Neuronal stem cell (in vitro differentiated cells): Measurements from ENCODE around the gene PRUNE2.

Experiments
- DNase-seq: peaks from one replicate; pipeline ENCODE4 v3.0.0-alpha.2; 2013; ENCODE audit warnings: low spot score
- H2AFZ ChIP-seq: one replicate; pipeline ENCODE4 v1.6.1; 2013; ENCODE audit warnings: mild to moderate bottlenecking, low read length, inconsistent platforms
- H2AK5ac ChIP-seq: 2 replicates; pipeline ENCODE4 v1.6.1; 2013; ENCODE audit warnings: low read depth, mild to moderate bottlenecking, inconsistent platforms, low read length, moderate library complexity, mixed read lengths
- H2BK120ac ChIP-seq: 2 replicates; pipeline ENCODE4 v1.6.1; 2013; ENCODE audit warnings: low read depth, mild to moderate bottlenecking, inconsistent platforms, low read length, moderate library complexity, mixed read lengths
- H2BK12ac ChIP-seq: one replicate; pipeline ENCODE4 v1.6.1; 2013; ENCODE audit warnings: low read length, inconsistent platforms
- H2BK15ac ChIP-seq: 2 replicates; pipeline ENCODE4 v1.6.1; 2013; ENCODE audit warnings: mild to moderate bottlenecking, low read length, inconsistent platforms, mixed read lengths
- H2BK5ac ChIP-seq: one replicate; pipeline ENCODE4 v1.6.1; 2013; ENCODE audit warnings: inconsistent platforms, mild to moderate bottlenecking, low read length, moderate library complexity
- H3K14ac ChIP-seq: one replicate; pipeline ENCODE4 v1.6.1; 2013; ENCODE audit warnings: low read length, inconsistent platforms
- H3K18ac ChIP-seq: 2 replicates; pipeline ENCODE4 v1.6.1; 2013; ENCODE audit warnings: low read length, inconsistent platforms
- H3K23ac ChIP-seq: 2 replicates; pipeline ENCODE4 v1.6.1; 2013; ENCODE audit warnings: low read depth, mild to moderate bottlenecking, mixed read lengths, low read length, inconsistent platforms; ENCODE audit not compliant: poor library complexity
- H3K27ac ChIP-seq: replicated peaks from 3 replicates; pipeline ENCODE4 v1.5.1; 2013; ENCODE audit warnings: low read length, inconsistent platforms
- H3K27me3 ChIP-seq, 3 experiments: 2 replicates each; pipeline ENCODE4 v1.6.1; 2013; ENCODE audit warnings: low read length in 3 of 3, mild to moderate bottlenecking in 2 of 3, inconsistent platforms in 1 of 3, low read depth in 1 of 3, mixed read lengths in 1 of 3, moderate library complexity in 1 of 3; ENCODE audit not compliant: control insufficient read depth in 3 of 3, insufficient read depth in 3 of 3
- H3K36me3 ChIP-seq, 2 donors: replicated peaks in 1 of 2; 2 replicates each; pipeline ENCODE4 v1.6.1; 2013; ENCODE audit warnings: low read length in 2 of 2; ENCODE audit not compliant: control insufficient read depth in 2 of 2, insufficient read depth in 2 of 2
- H3K4ac ChIP-seq: 2 replicates; pipeline ENCODE4 v1.6.1; 2013; ENCODE audit warnings: inconsistent platforms, mild to moderate bottlenecking, low read length, moderate library complexity
- H3K4me1 ChIP-seq, 2 donors: 1 replicate in 1 of 2; 2 replicates in 1 of 2; pipeline ENCODE4 v1.6.1; 2013; ENCODE audit warnings: low read length in 2 of 2, low read depth in 1 of 2; ENCODE audit not compliant: control insufficient read depth in 2 of 2, insufficient read depth in 1 of 2
- H3K4me2 ChIP-seq: one replicate; pipeline ENCODE4 v1.6.1; 2013; ENCODE audit warnings: mild to moderate bottlenecking, low read length, inconsistent platforms; ENCODE audit not compliant: insufficient read depth, poor library complexity, severe bottlenecking
- H3K4me3 ChIP-seq, 2 donors: 2 replicates each; pipeline ENCODE4 v1.5.1; 2013; ENCODE audit warnings: low read length in 2 of 2, mild to moderate bottlenecking in 2 of 2, inconsistent platforms in 1 of 2, moderate library complexity in 1 of 2
- H3K79me1 ChIP-seq: one replicate; pipeline ENCODE4 v1.6.1; 2013; ENCODE audit warnings: low read depth, mild to moderate bottlenecking, inconsistent platforms, low read length, moderate library complexity
- H3K9ac ChIP-seq: one replicate; pipeline ENCODE4 v1.6.1; 2013; ENCODE audit warnings: mild to moderate bottlenecking, low read depth, low read length, inconsistent platforms; ENCODE audit not compliant: poor library complexity
- H3K9me3 ChIP-seq, 2 donors: replicated peaks in 1 of 2; 2 replicates each; pipeline versions ENCODE3 to v1.6.1; 2013; ENCODE audit warnings: low read length in 2 of 2, mild to moderate bottlenecking in 2 of 2, inconsistent platforms in 1 of 2, low read depth in 1 of 2, mixed read lengths in 1 of 2, moderate library complexity in 1 of 2; ENCODE audit not compliant: control insufficient read depth in 2 of 2, insufficient read depth in 1 of 2
- H4K8ac ChIP-seq: one replicate; pipeline ENCODE4 v1.6.1; 2013; ENCODE audit warnings: low read depth, mild to moderate bottlenecking, inconsistent platforms, low read length, moderate library complexity
- H4K91ac ChIP-seq: one replicate; pipeline ENCODE4 v1.6.1; 2013; ENCODE audit warnings: low read length, low read depth, mild to moderate bottlenecking, inconsistent platforms; ENCODE audit not compliant: poor library complexity
- WGBS, 2 donors: extraction: QIAGEN DNeasy Blood & Tissue Kit; methylation state at CpG; one replicate each; pipeline ENCODE4 v1.1.7; 2013; ENCODE audit warnings: missing lambda C conversion rate in 2 of 2, mixed read lengths in 1 of 2; ENCODE audit not compliant: insufficient read length in 2 of 2, insufficient replicate concordance in 1 of 2; ENCODE audit errors: extremely low coverage in 2 of 2; 5-methylcytosine and 5-hydroxymethylcytosine counted together

Gene PRUNE2

GRCh38 chr9:76603931-76604570 lies 301.9 kb downstream of the PRUNE2 start:
- no peaks in the 10 kb centered on the region for H3K4me1 ChIP-seq
- H3K9ac ChIP-seq: no peak overlapping the region
- no peak overlapping the region for H2BK120ac ChIP-seq

GRCh38 chr9:76603448-76603895 lies 302.4 kb downstream of the PRUNE2 start:
- Histone ChIP-seq H3K27me3 (no peaks in the 10 kb centered on the region), H2BK5ac (no peak overlapping the region), H3K4me1 (no peaks in the 10 kb centered on the region), H2AFZ (no peak overlapping the region), H3K14ac (no peak overlapping the region), H2AK5ac (no peak overlapping the region), H2BK15ac (no peak overlapping the region), H2BK12ac (no peak overlapping the region), H3K4ac (no peak overlapping the region), H3K36me3 (no peaks in the 10 kb centered on the region), H3K4me2 (no peak overlapping the region), H2BK120ac (no peak overlapping the region), H3K9ac (no peak overlapping the region), H3K23ac (no peak overlapping the region), H4K91ac (no peak overlapping the region), H3K9me3 (no peaks in the 10 kb centered on the region), H3K18ac (no peak overlapping the region), H4K8ac (no peak overlapping the region), H3K27ac (no peak overlapping the region), H3K4me3 (no peak overlapping the region), H3K79me1 (no peaks in the 10 kb centered on the region)
- no peak for DNase-seq

More at GRCh38 chr9:76603931-76604570, 301.9 kb downstream of the PRUNE2 start:
- Histone ChIP-seq H3K23ac (no peak overlapping the region), H2BK5ac (no peak overlapping the region), H2BK15ac (no peak overlapping the region), H3K9me3 (no peaks in the 10 kb centered on the region), H3K4me2 (no peak overlapping the region), H2AFZ (no peak overlapping the region), H3K4me3 (no peak overlapping the region), H3K79me1 (no peaks in the 10 kb centered on the region), H2BK12ac (no peak overlapping the region), H3K27me3 (no peaks in the 10 kb centered on the region), H2AK5ac (no peak overlapping the region), H3K27ac (no peak overlapping the region), H3K4ac (no peak overlapping the region), H4K8ac (no peak overlapping the region), H3K18ac (no peak overlapping the region), H4K91ac (no peak overlapping the region), H3K36me3 (no peaks in the 10 kb centered on the region), H3K14ac (no peak overlapping the region)
- no CpG with 5 or more reads among the region's 3 CpGs for WGBS, 2 donors
- DNase-seq: no peak

- Histone ChIP-seq H3K23ac (no peak overlapping the region), H3K4ac (no peak overlapping the region), H2BK120ac (no peak overlapping the region), H3K18ac (no peak overlapping the region), H3K4me1 (no peaks in the 10 kb centered on the region), H3K79me1 (no peaks in the 10 kb centered on the region), H3K36me3 (no peaks in the 10 kb centered on the region), H3K27me3 (no peaks in the 10 kb centered on the region), H4K8ac (no peak overlapping the region), H2BK12ac (no peak overlapping the region), H2BK5ac (no peak overlapping the region), H3K4me2 (no peak overlapping the region), H2BK15ac (no peak overlapping the region), H2AFZ (no peak overlapping the region), H4K91ac (no peak overlapping the region), H2AK5ac (no peak overlapping the region), H3K9ac (no peak overlapping the region), H3K4me3 (no peak overlapping the region), H3K9me3 (no peaks in the 10 kb centered on the region), H3K27ac (no peak overlapping the region), H3K14ac (no peak overlapping the region)
- WGBS, 2 donors: no CpG with 5 or more reads among the region's 1 CpG
- no peak for DNase-seq
Observed at GRCh38 chr9:76602199-76602598, 303.7 kb downstream of the PRUNE2 start.

GRCh38 chr9:76600007-76600615 lies 305.8 kb downstream of the PRUNE2 start:
- Histone ChIP-seq H3K36me3 (no peaks in the 10 kb centered on the region), H3K4ac (no peak overlapping the region), H3K79me1 (no peaks in the 10 kb centered on the region), H4K91ac (no peak overlapping the region), H3K23ac (no peak overlapping the region), H2BK120ac (no peak overlapping the region), H2BK5ac (no peak overlapping the region), H2BK12ac (no peak overlapping the region), H3K27ac (no peak overlapping the region), H3K9ac (no peak overlapping the region), H3K14ac (no peak overlapping the region), H3K4me1 (peaks cover under 1 to 2% of the 10 kb centered on the region in 2 donors), H3K27me3 (no peaks in the 10 kb centered on the region), H3K9me3 (no peaks in the 10 kb centered on the region), H4K8ac (no peak overlapping the region), H3K18ac (no peak overlapping the region), H2AFZ (no peak overlapping the region), H3K4me3 (no peak overlapping the region), H2BK15ac (no peak overlapping the region), H2AK5ac (no peak overlapping the region), H3K4me2 (no peak overlapping the region)
- no peak for DNase-seq
- no CpG with 5 or more reads among the region's 2 CpGs for WGBS, 2 donors
